Measurements from ENCODE around the gene TCP11. TPM values are rescaled to one million over a fixed set of nuclear protein-coding genes. Genes with fewer than 3 reads are reported as not detected.
A peak's percentile ranks its signal among the peaks of the same experiment; 100 is the strongest.

Gene TCP11
- total RNA-seq, 1 donor from 2014 or later = not detected

DNA sequence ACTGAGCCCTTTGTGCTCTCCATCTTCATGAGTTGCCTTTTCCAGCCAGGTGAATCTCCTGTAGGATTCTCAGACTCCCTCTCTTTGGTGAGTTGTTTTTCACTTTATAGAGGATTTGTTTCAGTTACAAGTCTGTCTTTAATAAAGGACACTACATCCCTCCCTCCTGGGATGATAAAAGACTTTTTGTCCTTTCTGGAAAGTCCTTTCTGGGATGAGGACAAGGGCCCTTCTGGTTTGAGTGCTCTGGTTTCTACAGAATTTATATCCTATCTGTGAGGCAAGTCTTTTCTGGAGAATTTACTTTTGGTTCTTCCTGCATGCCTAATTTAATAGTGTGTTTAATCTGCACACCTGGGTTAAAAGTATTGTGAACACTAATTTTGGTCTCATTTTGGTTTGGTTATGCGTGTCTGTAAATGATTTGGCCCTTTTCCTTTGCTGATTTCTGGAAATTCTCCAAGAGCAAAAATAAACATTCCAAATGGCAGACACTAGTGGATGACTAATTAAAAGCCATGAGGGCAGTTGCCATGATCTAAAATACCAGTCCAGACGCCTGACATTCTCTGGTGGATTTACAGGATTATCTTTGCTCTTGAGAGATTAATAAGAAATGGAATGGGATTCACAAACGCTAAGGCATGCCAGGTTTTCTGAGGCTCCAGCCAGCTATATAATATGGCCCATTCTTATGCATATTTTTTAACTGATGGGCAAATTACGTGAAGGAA lies 44.8 kb downstream of the TCP11 start:
- peak; percentile 90 for DNase-seq (ENCODE audit: low read depth)

DNA sequence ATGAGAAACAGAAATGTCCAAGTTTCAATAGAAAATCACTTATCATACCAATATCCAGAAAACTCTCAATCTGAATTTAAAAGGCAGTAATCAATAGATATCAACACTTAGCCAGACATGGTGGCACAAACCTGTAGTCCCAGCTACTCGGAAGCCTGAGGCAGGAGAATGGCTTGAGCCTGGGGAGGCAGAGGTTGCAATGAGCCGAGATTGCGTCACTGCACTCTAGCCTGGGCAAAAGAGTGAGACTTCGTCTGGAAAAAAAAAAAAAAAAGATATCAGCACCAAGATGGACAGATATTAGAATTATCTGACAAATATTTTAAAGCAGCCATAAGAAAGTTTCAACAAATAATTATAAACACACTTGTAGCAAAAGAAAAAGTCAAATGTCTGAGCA lies 47.0 kb downstream of the TCP11 start:
- DNase-seq (ENCODE audit: low read depth) = no peak

DNA sequence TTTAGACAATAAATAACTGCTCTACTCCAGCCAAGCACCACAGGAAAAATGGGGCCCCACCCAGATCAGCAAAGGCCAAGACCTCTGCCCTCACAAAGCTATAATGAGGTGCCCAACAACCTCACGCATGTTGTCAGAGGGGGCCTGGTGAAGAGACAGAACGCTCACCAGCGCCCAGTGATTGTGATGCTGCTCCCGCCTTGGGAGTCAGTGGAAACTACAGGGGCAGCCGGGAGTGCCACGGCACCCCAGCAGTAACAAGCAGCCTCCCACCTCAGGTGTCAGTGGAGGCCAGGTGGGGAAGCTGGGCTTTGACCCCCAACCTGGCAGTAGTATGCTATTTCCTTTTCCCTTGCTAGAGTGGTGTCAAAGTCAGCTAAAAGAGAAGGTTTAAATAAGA lies 47.4 kb downstream of the TCP11 start:
- no peak for DNase-seq (ENCODE audit: low read depth)

DNA sequence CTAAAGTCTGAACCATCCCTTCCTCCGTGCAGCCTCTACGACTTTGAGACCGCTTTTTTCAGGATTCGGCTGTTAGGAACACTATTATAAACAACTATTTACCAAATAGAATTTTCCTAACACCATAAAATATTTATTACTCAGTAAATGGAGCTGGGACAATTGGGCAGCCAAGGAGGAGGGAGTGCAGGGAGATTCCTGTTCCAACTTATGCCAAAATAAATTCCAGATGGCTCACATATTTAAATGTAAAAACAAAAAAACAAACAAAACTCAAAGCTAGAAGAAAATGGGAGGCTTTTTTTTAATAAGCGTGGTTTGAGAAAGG lies 48.1 kb downstream of the TCP11 start:
- DNase-seq (ENCODE audit: low read depth) = no peak

DNA sequence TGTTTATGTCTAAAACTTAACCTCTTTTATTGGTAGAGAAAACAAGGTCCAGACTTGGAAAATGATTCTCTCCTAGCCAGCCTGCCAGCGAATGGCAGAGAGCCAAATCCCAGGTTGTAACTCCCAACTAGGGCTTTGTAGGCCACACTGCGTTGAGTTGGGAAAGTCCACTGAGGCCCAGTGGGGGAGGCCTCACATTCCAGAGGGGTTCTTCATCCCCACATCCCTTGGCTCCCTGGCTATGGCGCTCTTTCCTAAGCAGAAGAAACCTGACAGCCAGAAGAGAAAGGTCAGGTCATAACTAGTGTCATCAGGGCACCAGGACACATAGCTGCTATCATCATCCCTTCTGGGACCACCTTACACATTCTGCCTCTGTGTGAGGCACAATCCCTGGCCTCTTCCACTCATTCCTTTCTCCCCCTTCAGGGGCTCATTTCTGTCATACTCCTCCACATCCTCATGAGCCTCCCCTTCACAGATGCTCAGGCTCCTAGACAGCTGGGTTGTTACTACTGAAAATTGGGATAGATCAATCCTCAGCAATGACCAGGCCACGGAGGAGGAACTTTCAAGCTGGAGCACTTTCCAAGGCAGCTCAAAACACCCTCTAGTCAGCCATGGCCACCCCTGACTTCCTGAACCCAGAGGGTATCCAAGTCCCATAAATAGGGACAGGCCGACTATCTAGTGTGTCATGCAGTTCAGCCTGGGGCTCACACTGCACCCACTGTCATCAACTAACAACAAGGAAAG lies 48.6 kb downstream of the TCP11 start:
- peak; percentile 60 for DNase-seq (ENCODE audit: low read depth)

DNA sequence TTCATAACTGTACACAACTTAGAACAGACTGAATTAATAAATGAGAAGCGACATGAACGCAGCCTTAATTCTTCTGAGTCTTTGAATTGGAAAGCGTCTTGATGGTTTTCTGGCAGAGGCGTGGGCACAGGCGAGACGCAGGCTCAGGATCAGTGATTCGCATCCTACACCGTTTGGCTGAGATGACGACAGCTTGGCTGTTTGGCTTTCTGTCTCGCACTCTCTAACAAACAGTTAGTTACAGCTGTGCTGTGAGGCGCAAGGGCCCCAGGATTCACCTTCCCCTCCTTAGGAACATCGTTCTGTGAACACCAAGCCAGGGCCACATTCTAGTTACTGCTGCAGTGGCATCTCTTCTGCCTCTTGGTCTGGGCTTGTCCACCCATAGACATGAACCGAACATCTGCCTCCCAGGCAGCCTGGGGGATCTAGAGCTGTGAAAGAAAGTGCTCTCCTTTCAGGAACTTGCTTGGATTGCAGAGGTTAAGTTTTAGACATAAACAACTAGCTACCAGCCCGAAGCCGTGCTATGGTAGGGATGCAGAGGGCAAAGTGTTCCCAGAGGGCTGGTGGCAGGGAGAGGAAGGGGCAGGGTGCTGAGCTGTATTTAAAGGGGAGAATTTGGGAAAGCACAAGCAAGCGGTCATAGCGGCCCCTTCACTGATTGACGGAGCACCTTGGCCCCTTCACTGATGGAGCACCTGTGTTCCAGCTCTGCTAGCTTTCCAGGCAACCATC lies 49.6 kb downstream of the TCP11 start:
- DNase-seq (ENCODE audit: low read depth) = no peak

DNA sequence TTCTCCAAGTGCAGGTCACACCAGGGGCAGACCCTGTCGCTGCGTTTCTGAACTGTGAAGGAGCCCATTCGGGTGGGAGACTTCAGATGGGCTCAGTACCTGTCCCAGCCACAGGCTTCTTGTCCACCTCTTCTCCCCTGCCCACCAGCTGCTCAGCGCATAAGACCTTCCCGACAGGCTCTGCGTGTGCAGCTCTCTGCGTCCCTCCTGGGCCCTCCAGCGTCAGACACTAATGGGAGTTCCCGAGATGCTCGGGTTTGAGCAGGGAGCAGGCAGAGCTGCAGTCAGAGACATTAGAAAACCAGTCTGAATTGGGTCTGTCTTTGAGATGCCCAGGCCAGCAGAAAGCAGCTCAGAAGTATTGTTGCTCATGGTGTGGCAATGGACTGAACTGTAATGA lies 50.4 kb downstream of the TCP11 start:
- no peak for DNase-seq (ENCODE audit: low read depth)

DNA sequence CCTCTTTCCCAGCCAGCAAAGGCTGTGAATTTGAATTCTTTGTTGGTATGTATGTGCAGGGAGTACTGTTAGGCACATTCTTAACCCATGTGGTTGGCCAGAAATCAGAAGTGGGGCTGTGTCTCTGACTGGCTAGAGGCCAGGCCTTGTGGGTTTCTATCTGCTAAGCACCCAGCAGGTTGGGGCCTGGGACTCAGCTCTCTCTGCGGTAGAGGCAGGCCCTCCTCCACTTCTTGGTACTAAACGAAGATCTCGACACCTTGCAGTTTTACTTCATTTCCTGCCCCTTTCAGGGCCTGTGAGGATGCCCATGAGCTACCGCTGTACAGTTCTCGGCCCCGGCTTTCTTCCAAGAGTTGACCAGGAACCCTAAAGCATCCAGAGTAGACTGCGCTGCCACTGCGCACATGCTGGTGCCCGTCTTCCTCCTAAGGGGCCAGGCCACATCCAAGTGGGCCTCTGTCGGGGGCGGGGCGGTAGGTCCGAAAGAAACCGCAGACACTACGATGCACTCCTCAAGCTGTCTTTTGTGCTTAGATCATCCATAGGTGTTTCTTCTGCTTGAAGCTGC lies 51.1 kb downstream of the TCP11 start:
- DNase-seq (ENCODE audit: low read depth) = peak; percentile 67

DNA sequence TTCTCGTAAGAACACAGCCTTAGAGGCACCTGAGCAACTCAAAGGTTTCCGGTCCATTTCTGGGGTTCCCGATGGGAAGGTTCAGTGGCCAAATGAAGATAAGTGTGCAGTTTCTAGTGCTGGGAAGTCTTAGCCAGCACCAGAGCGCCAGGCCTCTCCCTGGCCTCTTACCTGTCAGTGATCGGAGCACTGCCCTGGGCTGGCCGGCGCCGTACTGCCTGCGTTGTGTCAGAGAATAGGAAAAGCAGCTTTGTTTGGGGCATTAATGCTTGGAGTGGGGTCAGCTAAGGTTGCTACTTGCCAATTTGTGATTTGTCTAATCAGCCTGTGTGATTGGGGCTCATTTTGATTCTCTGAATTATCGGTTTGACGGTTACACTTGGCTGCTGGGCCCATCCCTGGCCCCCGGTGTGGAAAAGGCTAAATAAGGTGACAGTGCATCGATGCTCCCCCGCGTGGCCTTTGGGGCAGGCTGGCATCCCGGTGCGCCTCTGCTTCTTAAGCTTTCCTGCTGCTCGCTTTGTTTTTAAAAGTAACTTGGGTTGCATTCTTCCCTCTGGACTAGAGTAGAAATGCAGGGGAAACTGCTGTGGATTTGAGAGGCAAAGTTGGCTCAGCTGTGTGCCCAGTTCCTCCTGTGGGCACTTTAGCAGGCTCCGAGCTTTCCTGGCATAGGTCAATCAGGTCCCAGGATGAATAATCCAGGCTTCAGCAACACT lies 51.8 kb downstream of the TCP11 start:
- no peak for DNase-seq (ENCODE audit: low read depth)

DNA sequence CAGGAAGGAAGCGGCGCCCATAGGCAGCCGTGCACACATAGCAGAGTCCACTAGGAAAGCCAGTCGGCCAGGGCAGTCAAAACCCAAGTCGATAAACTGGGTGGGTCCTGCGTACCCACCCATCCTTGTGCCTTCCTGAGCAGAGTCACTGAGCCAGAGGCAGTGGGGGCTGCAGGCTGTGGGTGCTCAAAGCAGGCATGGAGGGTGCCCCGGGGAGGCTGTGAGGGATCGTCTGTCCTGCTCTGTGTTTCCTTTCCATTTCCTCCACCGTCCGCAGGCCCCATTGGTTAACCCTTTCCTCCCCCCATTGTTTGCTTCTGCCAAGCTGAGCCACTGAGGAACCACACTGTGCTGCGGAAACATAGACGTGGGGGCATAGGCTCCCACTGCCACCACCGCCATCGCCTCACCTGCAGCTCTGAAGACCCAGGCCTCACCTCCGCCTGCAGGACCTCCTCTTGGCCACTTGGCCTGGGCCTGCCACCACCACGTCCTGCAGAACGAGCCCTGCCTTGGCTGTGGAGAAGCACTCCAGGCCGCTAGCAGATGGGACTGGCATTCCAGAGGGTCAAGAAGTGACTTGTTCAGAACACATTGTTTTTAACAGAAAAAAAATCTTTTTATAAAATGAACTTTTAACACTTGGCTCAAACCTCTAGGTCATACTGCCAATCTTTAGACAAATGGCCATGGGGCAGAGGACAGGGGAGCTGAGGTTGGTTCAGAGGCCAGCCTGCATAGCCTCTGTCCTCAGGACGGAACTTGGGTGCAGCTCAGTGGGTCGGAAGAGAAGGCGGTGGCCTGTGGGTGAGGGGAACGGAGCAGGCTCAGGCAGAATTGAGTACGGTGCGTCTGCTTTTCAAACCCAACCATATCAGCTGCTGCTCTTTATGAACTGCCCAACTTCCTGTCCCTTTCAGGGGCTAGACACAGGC lies 52.6 kb downstream of the TCP11 start:
- DNase-seq (ENCODE audit: low read depth) = no peak

DNA sequence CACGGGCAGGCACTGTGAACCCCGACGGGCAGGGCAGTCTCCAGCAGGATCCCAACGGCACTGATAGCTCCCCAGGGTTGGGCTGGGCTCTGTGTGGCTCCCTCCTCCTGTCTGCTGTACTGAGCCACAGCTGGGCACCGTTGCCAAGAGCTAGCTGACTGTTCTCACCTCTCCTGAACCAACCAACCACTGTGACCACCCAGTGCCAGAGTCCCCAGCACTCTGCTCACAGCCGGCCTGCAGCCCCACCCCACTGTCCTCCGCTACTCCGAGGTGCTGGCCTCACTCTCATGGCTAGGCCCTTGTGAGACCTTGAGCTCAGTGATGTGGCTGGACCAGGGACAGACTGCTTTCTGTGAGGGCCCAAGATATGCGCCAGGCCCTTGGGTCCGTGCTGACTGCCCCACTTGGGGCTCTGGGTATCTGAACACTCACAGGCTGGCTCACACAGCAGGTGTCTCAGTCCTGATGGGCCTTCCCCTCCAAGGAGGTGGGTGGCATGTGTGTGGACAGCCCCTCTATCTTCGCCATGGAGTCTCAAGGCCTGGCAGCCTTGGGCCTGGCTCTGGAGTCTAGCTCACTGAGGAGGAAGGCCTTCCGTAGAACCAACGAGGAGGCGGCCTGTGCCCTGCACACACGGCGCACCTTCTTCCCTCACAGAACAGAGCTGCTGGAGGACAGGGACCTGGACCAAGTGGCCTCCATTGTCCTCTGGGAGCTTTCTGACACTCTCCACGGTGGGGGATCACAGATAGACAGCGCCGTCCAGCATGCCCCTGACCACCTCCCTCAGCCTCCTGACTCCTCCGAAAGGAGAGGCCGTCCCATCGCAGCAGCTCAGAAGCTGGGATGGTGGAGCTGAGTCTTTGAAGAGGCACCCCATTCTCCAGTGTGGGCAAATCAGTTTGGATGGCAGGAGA lies 53.5 kb downstream of the TCP11 start:
- DNase-seq (ENCODE audit: low read depth) = no peak

DNA sequence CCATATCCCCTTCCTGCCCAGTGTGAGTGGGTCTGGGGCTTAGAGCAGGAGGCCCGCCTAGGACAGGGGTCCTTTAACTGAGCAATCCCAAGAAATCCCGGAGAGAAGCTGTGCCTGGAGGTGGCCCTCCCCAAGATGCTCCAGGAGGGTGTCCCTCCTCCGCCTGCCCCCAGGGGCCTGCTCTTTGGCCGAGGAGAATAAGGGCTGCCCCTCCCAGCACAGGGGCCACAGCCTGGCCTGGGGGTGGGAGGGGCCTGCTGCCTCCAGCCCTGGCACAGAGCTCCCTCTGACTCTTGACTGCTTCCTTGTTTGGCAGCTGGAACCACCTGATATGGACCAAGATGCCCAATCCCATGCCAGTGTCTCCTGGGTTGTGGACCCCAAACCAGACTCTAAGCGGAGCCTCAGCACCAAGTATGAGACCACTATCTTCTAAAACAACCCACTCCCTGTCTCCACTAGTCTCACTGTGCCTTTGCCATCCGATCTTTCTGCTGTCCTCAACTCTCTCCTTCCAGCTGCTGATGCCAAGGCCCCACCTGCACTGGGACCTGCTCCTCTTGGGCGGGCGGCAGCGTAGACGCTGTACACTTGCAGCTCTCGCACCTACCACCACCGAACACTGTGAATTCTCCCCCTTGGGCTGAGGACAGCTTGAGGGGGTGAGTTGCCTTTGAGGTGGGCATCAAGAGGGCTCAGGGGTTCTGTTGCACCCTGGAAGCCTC lies 54.3 kb downstream of the TCP11 start:
- DNase-seq (ENCODE audit: low read depth) = no peak

DNA sequence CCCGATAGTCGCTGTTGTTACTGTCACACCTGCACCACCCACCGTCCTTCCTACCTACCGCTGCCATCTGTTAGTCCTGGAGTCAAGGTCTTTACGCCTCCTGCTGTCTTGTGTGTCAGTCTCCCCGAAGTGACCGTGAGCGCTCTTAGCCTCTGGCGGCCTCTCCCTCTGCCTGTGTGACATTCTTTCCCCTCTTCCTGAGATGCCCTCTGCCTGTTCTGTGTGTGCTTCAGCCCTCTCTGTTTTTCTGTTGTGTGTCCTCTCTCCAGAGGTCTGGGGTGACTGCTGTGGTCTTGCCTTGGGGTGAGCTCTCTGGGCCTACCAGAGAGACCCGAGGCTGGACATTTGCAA lies 54.9 kb downstream of the TCP11 start:
- DNase-seq (ENCODE audit: low read depth) = no peak

DNA sequence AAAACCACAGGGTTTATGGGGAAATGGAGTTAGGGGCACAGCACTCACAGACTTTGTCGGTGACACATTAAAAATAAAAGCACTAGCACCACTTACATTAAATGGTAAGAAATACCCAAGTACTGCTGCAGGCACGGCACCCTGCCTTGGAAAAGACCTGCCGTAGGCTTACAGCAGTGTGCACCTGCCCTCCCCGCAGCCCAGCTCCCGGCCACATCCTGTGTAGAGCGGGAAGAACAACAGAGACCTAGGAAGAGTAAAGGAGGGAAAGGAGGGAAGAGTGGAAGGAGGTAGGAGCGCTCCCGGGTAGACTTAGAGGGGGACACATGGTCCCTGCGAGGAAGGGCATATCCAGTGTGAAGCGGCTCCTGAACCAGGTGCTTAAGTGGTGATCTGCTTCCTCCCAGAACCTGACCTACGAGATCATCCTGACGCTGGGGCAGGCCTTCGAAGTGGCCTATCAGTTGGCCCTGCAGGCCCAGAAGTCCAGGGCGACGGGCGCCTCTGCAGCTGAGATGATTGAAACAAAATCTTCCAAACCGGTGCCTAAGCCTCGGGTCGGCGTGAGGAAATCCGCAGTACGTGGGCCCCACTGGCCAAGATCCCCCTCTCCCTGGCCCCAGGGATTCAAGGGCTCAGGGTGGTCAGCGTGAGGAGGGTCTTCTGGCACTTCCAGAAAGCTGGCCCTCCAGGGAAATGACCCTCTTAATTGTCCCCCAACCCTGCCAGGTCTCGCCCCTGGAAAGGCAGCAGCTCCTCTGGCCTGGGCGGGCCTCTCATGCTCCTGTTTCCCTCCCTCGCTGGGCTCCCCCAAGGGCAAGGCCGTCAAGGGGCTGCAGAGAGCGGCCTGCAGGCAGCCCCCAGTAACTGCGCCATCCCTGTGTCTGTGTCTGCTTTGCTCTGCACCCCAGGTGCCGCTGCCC lies 55.5 kb downstream of the TCP11 start:
- no peak for DNase-seq (ENCODE audit: low read depth)

DNA sequence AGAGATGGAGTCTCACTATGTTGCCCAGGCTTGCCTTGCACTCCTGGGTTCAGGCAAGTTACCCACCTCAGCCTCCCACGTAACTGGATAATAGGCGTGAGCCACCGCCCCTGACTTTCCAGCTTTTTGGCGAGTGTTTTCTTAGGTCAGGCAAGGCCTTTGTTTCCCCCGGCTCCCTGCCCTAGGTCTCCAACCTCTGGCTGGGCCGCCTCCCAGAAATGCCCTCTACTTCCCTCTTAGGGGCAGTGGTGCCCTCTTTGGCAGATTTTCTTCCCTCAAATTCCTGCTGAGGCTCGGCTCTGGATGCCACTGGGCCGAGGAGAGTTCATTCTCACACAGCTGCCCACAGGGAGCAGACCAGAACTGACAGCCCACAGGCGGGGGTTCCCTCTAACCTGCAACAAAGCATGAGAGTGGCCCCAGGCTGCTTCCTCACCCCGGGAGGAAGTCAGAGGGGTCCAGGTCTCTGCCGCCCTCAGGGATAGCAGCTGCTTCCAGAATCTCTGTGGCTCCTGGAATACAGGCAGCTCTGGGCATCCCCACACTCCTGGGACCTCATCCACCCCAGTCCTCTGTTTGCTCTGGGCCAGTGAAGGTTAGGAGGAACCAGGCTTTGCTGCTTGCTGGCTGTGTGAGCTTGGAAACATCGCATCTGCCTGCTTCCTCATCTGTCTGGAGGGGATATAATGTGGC lies 56.5 kb downstream of the TCP11 start:
- peak; percentile 21 for DNase-seq (ENCODE audit: low read depth)

DNA sequence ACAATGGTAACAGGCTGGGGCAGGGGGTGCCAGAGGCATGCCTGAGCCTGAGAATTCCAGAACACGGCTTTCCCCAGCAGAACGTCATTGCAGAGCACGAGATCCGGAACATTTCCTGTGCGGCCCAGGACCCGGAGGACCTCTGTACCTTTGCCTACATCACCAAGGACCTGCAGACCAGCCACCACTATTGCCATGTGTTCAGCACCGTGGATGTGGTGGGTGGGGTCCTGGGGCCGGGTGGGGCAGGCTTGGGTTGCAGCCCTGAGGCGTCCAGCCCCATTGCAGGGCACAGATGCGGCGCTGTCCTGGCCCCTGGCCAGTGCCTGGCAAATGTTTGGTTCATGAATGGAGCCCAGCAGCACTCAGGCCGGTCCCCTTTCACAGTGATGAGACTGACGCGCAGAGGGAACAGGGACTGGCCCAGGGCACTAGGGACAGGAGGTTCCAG lies 57.1 kb downstream of the TCP11 start:
- peak; percentile 44 for DNase-seq (ENCODE audit: low read depth)

DNA sequence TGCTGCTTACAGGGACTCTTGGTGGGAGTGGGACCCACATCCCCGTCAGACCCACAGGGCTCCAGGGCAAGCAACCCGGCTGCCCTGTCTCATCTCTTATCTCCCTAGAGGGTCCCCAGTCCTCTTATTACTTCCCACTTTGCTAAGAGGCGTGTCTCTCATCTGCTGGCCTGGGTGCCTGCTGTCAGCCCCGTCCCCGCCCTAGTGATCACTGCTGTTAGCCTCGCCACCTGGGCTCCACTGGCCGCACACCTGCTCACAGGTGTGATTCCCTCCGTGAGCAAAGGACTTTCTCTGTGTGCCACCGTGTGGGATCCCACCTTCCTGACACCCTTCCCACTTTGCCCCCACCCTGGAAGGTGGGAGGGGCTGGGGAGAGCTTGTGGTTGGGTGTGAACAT lies 57.6 kb downstream of the TCP11 start:
- DNase-seq (ENCODE audit: low read depth) = no peak
